ENCODE results near the gene RIMBP2. TPM values are rescaled to one million over a fixed set of nuclear protein-coding genes. Genes with fewer than 3 reads are reported as not detected.

Gene RIMBP2
- polyA plus RNA-seq, 1 of the 3 experiments (the other 2 are of a cell fraction): 0.90 TPM

DNA sequence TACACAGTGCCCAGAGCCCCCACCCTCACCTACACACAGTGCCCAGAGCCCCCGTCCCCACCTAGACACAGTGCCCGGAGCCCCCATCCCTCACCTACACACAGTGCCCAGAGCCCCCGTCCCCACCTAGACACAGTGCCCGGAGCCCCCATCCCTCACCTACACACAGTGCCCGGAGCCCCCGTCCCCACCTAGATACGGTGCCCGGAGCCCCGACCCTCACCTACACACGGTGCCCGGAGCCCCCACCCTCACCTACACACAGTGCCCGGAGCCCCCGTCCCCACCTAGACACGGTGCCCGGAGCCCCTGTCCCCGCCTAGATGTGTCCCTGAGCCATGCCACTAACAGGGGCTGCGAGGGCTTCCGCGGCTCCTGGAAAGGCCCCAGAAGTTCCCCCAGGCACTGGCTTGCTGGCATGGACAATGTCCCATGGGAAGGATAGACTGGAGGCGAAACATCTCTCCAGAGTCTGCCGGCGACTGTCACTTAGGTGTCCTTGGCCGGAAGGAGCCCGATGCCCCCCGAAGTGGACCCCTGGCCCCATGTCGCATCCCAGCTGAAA is 232.4 kb downstream of the RIMBP2 start:
- TF ChIP-seq NFIC (IDR thresholded peaks at IDR 0.05; ENCODE audit: borderline replicate concordance): no peak
- TF ChIP-seq, protein P1, sequence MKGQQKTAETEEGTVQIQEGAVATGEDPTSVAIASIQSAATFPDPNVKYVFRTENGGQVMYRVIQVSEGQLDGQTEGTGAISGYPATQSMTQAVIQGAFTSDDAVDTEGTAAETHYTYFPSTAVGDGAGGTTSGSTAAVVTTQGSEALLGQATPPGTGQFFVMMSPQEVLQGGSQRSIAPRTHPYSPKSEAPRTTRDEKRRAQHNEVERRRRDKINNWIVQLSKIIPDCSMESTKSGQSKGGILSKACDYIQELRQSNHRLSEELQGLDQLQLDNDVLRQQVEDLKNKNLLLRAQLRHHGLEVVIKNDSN (IDR thresholded peaks at IDR 0.05; ENCODE audit: borderline replicate concordance, low read depth): no peak
- ChIA-PET POLR2A (no interaction called here), CTCF (no interaction called here)
- Histone ChIP-seq H4K20me1 (ENCODE audit: insufficient read depth) (no peaks in the 10 kb centered on the region), H3K4me3 (ENCODE audit: low read depth in 2 of 2, low read length in 1 of 2) (no peak overlapping the region), H3K36me3 (replicated peaks in 1 of 2; ENCODE audit: control insufficient read depth in 1 of 2, insufficient read depth in 2 of 2, low read length in 1 of 2) (no peaks in the 10 kb centered on the region), H3F3A (replicated peaks; ENCODE audit: insufficient read depth) (no peaks in the 10 kb centered on the region), H3K9me3 (no peaks in the 10 kb centered on the region), H3K27me3 (ENCODE audit: insufficient read depth) (no peaks in the 10 kb centered on the region), H3K9me2 (no peaks in the 10 kb centered on the region), H2AFZ (ENCODE audit: low read depth) (no peak overlapping the region), H3K4me2 (no peak overlapping the region), H3K9ac (no peak overlapping the region), H3K79me2 (ENCODE audit: insufficient read depth) (no peaks in the 10 kb centered on the region), H3K27ac (ENCODE audit: low read depth in 2 of 2, low read length in 1 of 2) (no peak overlapping the region), H3K4me1 (ENCODE audit: control insufficient read depth in 1 of 2, insufficient read depth in 2 of 2, low read depth in 1 of 2, low read length in 1 of 2) (peaks cover 0 to 7% of the 10 kb centered on the region in 2 experiments; a peak in 1 of 4 replicates)
- WGBS (ENCODE audit: low lambda C conversion rate): 65% methylated on average over 6 of the region's 26 CpGs
- no peak for DNase-seq

DNA sequence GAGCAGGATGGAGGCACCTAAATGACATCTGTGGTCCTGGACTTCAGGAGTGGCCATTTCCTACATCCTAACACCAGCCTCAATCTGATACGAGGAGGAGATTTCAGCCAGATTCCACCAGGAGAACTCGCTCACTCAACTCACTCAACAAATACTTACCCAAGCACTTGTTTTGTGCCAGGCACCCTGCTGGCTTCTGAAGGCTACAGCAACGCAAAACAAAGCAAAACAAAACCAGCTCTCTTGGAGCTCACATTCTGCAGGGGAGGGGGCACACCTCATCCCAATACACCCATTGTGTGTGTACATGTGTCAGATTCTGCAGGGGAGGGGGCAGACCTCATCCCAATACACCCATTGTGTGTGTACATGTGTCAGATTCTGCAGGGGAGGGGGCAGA is 233.7 kb downstream of the RIMBP2 start:
- H3K27me3 ChIP-seq (ENCODE audit: insufficient read depth): no peaks in the 10 kb centered on the region
- ChIA-PET CTCF (interaction anchor here (1.3 to 1.9 kb wide), 2 partner anchors 21 to 265 kb away, joined by 3 to 4 read pairs; no protein-coding TSS in a partner anchor), POLR2A (no interaction called here)
- no peak overlapping the region for H3K9ac ChIP-seq
- H3K79me2 ChIP-seq (ENCODE audit: insufficient read depth): no peaks in the 10 kb centered on the region
- 40% methylated on average over 1 of the region's 3 CpGs for WGBS (ENCODE audit: low lambda C conversion rate)
- no peak overlapping the region; a peak in 1 of 4 replicates for H3K27ac ChIP-seq (ENCODE audit: low read depth in 2 of 2, low read length in 1 of 2)
- H2AFZ ChIP-seq (ENCODE audit: low read depth): no peak overlapping the region
- H3K4me1 ChIP-seq (ENCODE audit: control insufficient read depth in 1 of 2, insufficient read depth in 2 of 2, low read depth in 1 of 2, low read length in 1 of 2): peaks cover 0 to 19% of the 10 kb centered on the region in 2 experiments; a peak in 1 of 4 replicates
- no peak overlapping the region for H3K4me3 ChIP-seq (ENCODE audit: low read depth in 2 of 2, low read length in 1 of 2)
- H3K9me2 ChIP-seq: no peaks in the 10 kb centered on the region
- H3K9me3 ChIP-seq: no peaks in the 10 kb centered on the region
- H3K4me2 ChIP-seq: no peak overlapping the region
- no peaks in the 10 kb centered on the region for H3F3A ChIP-seq (replicated peaks; ENCODE audit: insufficient read depth)
- no peak for DNase-seq
- H3K36me3 ChIP-seq (replicated peaks in 1 of 2; ENCODE audit: control insufficient read depth in 1 of 2, insufficient read depth in 2 of 2, low read length in 1 of 2): no peaks in the 10 kb centered on the region
- TF ChIP-seq SIN3A (IDR thresholded peaks at IDR 0.05; ENCODE audit: borderline replicate concordance, low read depth, low read length) (no peak), SMC3 (IDR thresholded peaks at IDR 0.05; ENCODE audit: low read depth, low read length) (no peak), TEAD4 (IDR thresholded peaks at IDR 0.05; ENCODE audit: borderline replicate concordance, insufficient read depth) (no peak), GABPA (IDR thresholded peaks at IDR 0.05; ENCODE audit: low read depth) (no peak), FOXM1 (IDR thresholded peaks at IDR 0.05; ENCODE audit: low read depth) (no peak), CHD2 (IDR thresholded peaks at IDR 0.05; ENCODE audit: low read length, partially characterized antibody) (no peak), TCF12 (IDR thresholded peaks at IDR 0.05) (no peak), MXI1 (IDR thresholded peaks at IDR 0.05; ENCODE audit: low read depth, low read length) (no peak), MEF2A (IDR thresholded peaks at IDR 0.05; ENCODE audit: borderline replicate concordance, low read depth) (no peak)
- TF ChIP-seq, protein P2, sequence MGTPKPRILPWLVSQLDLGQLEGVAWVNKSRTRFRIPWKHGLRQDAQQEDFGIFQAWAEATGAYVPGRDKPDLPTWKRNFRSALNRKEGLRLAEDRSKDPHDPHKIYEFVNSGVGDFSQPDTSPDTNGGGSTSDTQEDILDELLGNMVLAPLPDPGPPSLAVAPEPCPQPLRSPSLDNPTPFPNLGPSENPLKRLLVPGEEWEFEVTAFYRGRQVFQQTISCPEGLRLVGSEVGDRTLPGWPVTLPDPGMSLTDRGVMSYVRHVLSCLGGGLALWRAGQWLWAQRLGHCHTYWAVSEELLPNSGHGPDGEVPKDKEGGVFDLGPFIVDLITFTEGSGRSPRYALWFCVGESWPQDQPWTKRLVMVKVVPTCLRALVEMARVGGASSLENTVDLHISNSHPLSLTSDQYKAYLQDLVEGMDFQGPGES (IDR thresholded peaks at IDR 0.05; ENCODE audit: low read depth, low read length): no peak
- TF ChIP-seq, protein P3, sequence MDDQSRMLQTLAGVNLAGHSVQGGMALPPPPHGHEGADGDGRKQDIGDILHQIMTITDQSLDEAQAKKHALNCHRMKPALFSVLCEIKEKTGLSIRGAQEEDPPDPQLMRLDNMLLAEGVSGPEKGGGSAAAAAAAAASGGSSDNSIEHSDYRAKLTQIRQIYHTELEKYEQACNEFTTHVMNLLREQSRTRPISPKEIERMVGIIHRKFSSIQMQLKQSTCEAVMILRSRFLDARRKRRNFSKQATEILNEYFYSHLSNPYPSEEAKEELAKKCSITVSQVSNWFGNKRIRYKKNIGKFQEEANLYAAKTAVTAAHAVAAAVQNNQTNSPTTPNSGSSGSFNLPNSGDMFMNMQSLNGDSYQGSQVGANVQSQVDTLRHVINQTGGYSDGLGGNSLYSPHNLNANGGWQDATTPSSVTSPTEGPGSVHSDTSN (IDR thresholded peaks at IDR 0.05): no peak
- TF ChIP-seq, protein P4, sequence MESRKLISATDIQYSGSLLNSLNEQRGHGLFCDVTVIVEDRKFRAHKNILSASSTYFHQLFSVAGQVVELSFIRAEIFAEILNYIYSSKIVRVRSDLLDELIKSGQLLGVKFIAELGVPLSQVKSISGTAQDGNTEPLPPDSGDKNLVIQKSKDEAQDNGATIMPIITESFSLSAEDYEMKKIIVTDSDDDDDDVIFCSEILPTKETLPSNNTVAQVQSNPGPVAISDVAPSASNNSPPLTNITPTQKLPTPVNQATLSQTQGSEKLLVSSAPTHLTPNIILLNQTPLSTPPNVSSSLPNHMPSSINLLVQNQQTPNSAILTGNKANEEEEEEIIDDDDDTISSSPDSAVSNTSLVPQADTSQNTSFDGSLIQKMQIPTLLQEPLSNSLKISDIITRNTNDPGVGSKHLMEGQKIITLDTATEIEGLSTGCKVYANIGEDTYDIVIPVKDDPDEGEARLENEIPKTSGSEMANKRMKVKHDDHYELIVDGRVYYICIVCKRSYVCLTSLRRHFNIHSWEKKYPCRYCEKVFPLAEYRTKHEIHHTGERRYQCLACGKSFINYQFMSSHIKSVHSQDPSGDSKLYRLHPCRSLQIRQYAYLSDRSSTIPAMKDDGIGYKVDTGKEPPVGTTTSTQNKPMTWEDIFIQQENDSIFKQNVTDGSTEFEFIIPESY (IDR thresholded peaks at IDR 0.05; ENCODE audit: borderline replicate concordance, low read depth): no peak
- no peaks in the 10 kb centered on the region for H4K20me1 ChIP-seq (ENCODE audit: insufficient read depth)

Measured in SK-N-SH (cell line).